Astrocyte (in vitro differentiated cells and primary cell): ENCODE results near the gene RNASE13. TPM values are rescaled to one million over a fixed set of nuclear protein-coding genes. Genes with fewer than 3 reads are reported as not detected.

ENCODE experiments used
- DNase-seq: peaks from one replicate; pipeline ENCODE4 v3.0.0-alpha.2; 2010; ENCODE audit warnings: low read depth
- FAIRE-seq: peaks from 2 replicates; lab custom pipeline; 2011; peaks lifted over from hg19 to GRCh38; lab: Jason Lieb, UNC
- H2AFZ ChIP-seq: 2 replicates; pipeline ENCODE4 v1.6.0; 2012; ENCODE audit warnings: low read depth, low read length, inconsistent platforms
- H3K27ac ChIP-seq: 2 replicates; pipeline ENCODE4 v1.5.1; 2011; ENCODE audit warnings: low read depth, low read length, inconsistent platforms
- H3K27me3 ChIP-seq: 2 replicates; pipeline ENCODE4 v1.6.0; 2011; ENCODE audit warnings: low read length, inconsistent platforms; ENCODE audit not compliant: insufficient read depth
- H3K36me3 ChIP-seq: 2 replicates; pipeline ENCODE4 v1.5.1; 2011; ENCODE audit warnings: low read length, inconsistent platforms; ENCODE audit not compliant: insufficient read depth
- H3K4me1 ChIP-seq: 2 replicates; pipeline ENCODE4 v1.5.1; 2011; ENCODE audit warnings: low read length, inconsistent platforms; ENCODE audit not compliant: insufficient read depth
- H3K4me2 ChIP-seq: 2 replicates; pipeline ENCODE4 v1.6.0; 2012; ENCODE audit warnings: low read length, inconsistent platforms
- H3K4me3 ChIP-seq: 2 replicates; pipeline ENCODE4 v1.5.1; 2011; ENCODE audit warnings: low read depth, mild to moderate bottlenecking, low read length, inconsistent platforms; ENCODE audit not compliant: insufficient read depth
- H3K79me2 ChIP-seq: 2 replicates; pipeline ENCODE4 v1.6.0; 2012; ENCODE audit warnings: mild to moderate bottlenecking, low read length, inconsistent platforms; ENCODE audit not compliant: insufficient read depth
- H3K9ac ChIP-seq: 2 replicates; pipeline ENCODE4 v1.6.0; 2012; ENCODE audit warnings: mild to moderate bottlenecking, low read length, inconsistent platforms
- H3K9me3 ChIP-seq: 2 replicates; pipeline ENCODE4 v1.5.1; 2012; ENCODE audit warnings: low read depth, mild to moderate bottlenecking, low read length, inconsistent platforms; ENCODE audit not compliant: insufficient read depth
- H4K20me1 ChIP-seq: 2 replicates; pipeline ENCODE4 v1.6.0; 2012; ENCODE audit warnings: low read length, inconsistent platforms; ENCODE audit not compliant: insufficient read depth
- H3K27ac Mint-ChIP-seq: one replicate; pipeline ENCODE4 v1.8.0; 2021; ENCODE audit warnings: mild to moderate bottlenecking, mixed read lengths; ENCODE audit not compliant: unreplicated experiment
- H3K27me3 Mint-ChIP-seq: one replicate; pipeline ENCODE4 v1.8.0; 2021; ENCODE audit warnings: low read depth, mixed read lengths; ENCODE audit not compliant: unreplicated experiment
- H3K36me3 Mint-ChIP-seq: one replicate; pipeline ENCODE4 v1.8.0; 2021; ENCODE audit warnings: low read depth, mixed read lengths; ENCODE audit not compliant: unreplicated experiment
- H3K4me1 Mint-ChIP-seq: one replicate; pipeline ENCODE4 v1.8.0; 2021; ENCODE audit warnings: low read depth, mixed read lengths; ENCODE audit not compliant: unreplicated experiment
- H3K4me3 Mint-ChIP-seq: one replicate; pipeline ENCODE4 v1.8.0; 2021; ENCODE audit warnings: mild to moderate bottlenecking, moderate library complexity, mixed read lengths; ENCODE audit not compliant: unreplicated experiment
- H3K9me3 Mint-ChIP-seq: one replicate; pipeline ENCODE4 v1.8.0; 2021; ENCODE audit warnings: mild to moderate bottlenecking, mixed read lengths; ENCODE audit not compliant: unreplicated experiment
- EZH2 ChIP-seq: IDR thresholded peaks from 2 replicates; pipeline ENCODE4 v1.6.1; 2012; ENCODE audit warnings: mild to moderate bottlenecking, low read length, inconsistent platforms; ENCODE audit not compliant: insufficient read depth
- total RNA-seq: library from RNA; stranded (reverse); gene quantifications from 2 replicates; pipeline ENCODE4 v1.2.1, GENCODE V29; 2021
- TF ChIP-seq, protein P1 (sequence below): IDR thresholded peaks from 2 replicates; pipeline ENCODE4 v1.5.1; 2011; ENCODE audit warnings: low read depth, mild to moderate bottlenecking, inconsistent platforms, low read length, moderate library complexity; ENCODE audit not compliant: insufficient read depth

The RNASE13 gene
- total RNA-seq, 1 donor from 2014 or later, result not detected

- H3K9me3 Mint-ChIP-seq, result no peaks in the 10 kb centered on the region
- Histone ChIP-seq H4K20me1 (peaks cover 5% of the 10 kb centered on the region), H3K36me3 (peaks cover 24% of the 10 kb centered on the region), H3K27ac (no peak within 1 kb of the TSS), H3K27me3 (no peaks in the 10 kb centered on the region), H3K4me1 (peaks cover 7% of the 10 kb centered on the region), H3K4me3 (no peak within 1 kb of the TSS), H3K9ac (no peak within 1 kb of the TSS), H3K79me2 (no peaks in the 10 kb centered on the region), H2AFZ (peak within 1 kb of the TSS; percentile 39), H3K9me3 (no peaks in the 10 kb centered on the region), H3K4me2 (peak within 1 kb of the TSS; percentile 29)
- peak within 1 kb of the TSS; percentile 6 for H3K4me3 Mint-ChIP-seq
- no peaks in the 10 kb centered on the region for H3K27me3 Mint-ChIP-seq
- H3K36me3 Mint-ChIP-seq, result peaks cover 13% of the 10 kb centered on the region
- TF ChIP-seq, protein P1, sequence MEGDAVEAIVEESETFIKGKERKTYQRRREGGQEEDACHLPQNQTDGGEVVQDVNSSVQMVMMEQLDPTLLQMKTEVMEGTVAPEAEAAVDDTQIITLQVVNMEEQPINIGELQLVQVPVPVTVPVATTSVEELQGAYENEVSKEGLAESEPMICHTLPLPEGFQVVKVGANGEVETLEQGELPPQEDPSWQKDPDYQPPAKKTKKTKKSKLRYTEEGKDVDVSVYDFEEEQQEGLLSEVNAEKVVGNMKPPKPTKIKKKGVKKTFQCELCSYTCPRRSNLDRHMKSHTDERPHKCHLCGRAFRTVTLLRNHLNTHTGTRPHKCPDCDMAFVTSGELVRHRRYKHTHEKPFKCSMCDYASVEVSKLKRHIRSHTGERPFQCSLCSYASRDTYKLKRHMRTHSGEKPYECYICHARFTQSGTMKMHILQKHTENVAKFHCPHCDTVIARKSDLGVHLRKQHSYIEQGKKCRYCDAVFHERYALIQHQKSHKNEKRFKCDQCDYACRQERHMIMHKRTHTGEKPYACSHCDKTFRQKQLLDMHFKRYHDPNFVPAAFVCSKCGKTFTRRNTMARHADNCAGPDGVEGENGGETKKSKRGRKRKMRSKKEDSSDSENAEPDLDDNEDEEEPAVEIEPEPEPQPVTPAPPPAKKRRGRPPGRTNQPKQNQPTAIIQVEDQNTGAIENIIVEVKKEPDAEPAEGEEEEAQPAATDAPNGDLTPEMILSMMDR, result no peak
- TF ChIP-seq EZH2, result no peak
- peaks cover 14% of the 10 kb centered on the region for H3K4me1 Mint-ChIP-seq
- FAIRE-seq (no peak), DNase-seq (peak; percentile 60)
- no peak within 1 kb of the TSS for H3K27ac Mint-ChIP-seq
Observed at GRCh38 chr14:20998674-20999366, 35.8 kb downstream of the RNASE13 start, which contains the start of gene SLC39A2. Gene SLC39A2, plus strand, starts transcription at chr14:20999293. Its CDS starts 154 bp downstream, at chr14:20999447.

DNA sequence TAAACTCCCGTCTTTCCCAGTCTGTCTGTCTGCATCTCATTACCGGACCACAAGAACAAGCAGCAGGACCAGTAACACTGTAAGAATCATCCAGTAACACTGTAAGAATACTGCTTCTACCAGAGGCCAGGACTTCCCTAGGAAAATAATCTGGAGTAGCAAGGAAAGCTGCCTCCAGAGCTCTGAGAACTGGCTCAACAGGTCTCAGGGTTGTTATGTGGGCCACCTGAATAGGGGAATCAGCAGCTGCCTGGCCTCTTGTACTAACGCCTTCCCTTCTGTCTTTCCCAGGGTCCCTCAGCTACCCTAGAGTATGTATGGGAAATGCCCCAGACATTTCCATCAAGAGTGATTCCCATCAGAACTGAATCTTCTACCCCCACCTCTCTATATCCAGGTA lies 36.5 kb downstream of the RNASE13 start:
- Histone ChIP-seq H3K79me2 (no peaks in the 10 kb centered on the region), H3K9ac (no peak overlapping the region), H2AFZ (no peak overlapping the region), H3K27ac (no peak overlapping the region), H3K36me3 (peaks cover 27% of the 10 kb centered on the region), H3K27me3 (no peaks in the 10 kb centered on the region), H4K20me1 (peaks cover 5% of the 10 kb centered on the region), H3K4me3 (no peak overlapping the region), H3K4me1 (peaks cover 7% of the 10 kb centered on the region), H3K9me3 (no peaks in the 10 kb centered on the region), H3K4me2 (no peak overlapping the region)
- TF ChIP-seq, protein P1, result no peak
- TF ChIP-seq EZH2, result no peak
- Mint-ChIP-seq H3K9me3 (no peaks in the 10 kb centered on the region), H3K27ac (no peak overlapping the region), H3K4me1 (peaks cover 14% of the 10 kb centered on the region), H3K27me3 (no peaks in the 10 kb centered on the region), H3K36me3 (peaks cover 13% of the 10 kb centered on the region), H3K4me3 (peak overlapping the region; percentile 6)
- FAIRE-seq (no peak), DNase-seq (no peak)

DNA sequence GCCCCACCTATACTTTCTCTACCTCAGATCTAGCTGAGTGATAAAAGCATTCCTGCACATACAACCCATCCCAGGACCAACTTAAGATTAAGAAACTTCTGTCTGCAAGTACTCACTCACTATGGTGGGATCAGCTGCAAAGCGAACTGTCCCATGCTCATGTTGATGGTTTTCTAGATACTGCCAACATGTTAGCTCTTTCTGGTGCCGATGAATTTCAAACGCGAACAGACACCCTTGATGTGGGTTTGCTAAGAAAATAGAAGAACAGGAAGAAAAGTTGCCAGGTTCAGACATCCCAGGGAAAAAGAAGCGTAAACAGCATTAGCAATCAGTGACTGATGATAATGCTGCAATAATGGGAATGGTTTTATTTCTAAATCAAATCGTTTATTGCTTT lies 37.0 kb downstream of the RNASE13 start:
- Histone ChIP-seq H2AFZ (no peak overlapping the region), H4K20me1 (peaks cover 5% of the 10 kb centered on the region), H3K9ac (no peak overlapping the region), H3K4me1 (peaks cover 7% of the 10 kb centered on the region), H3K27ac (no peak overlapping the region), H3K4me3 (no peak overlapping the region), H3K4me2 (no peak overlapping the region), H3K79me2 (no peaks in the 10 kb centered on the region), H3K9me3 (no peaks in the 10 kb centered on the region), H3K36me3 (peaks cover 33% of the 10 kb centered on the region), H3K27me3 (no peaks in the 10 kb centered on the region)
- TF ChIP-seq, protein P1, result no peak
- DNase-seq (no peak), FAIRE-seq (no peak)
- Mint-ChIP-seq H3K36me3 (peaks cover 15% of the 10 kb centered on the region), H3K4me1 (peaks cover 14% of the 10 kb centered on the region), H3K27me3 (no peaks in the 10 kb centered on the region), H3K4me3 (no peak overlapping the region), H3K9me3 (no peaks in the 10 kb centered on the region), H3K27ac (no peak overlapping the region)
